ENCODE results near the gene FAM124B. TPM values are rescaled to one million over a fixed set of nuclear protein-coding genes. Genes with fewer than 3 reads are reported as not detected.

The FAM124B gene
- total RNA-seq, 1 donor from 2014 or later, result not detected

DNA sequence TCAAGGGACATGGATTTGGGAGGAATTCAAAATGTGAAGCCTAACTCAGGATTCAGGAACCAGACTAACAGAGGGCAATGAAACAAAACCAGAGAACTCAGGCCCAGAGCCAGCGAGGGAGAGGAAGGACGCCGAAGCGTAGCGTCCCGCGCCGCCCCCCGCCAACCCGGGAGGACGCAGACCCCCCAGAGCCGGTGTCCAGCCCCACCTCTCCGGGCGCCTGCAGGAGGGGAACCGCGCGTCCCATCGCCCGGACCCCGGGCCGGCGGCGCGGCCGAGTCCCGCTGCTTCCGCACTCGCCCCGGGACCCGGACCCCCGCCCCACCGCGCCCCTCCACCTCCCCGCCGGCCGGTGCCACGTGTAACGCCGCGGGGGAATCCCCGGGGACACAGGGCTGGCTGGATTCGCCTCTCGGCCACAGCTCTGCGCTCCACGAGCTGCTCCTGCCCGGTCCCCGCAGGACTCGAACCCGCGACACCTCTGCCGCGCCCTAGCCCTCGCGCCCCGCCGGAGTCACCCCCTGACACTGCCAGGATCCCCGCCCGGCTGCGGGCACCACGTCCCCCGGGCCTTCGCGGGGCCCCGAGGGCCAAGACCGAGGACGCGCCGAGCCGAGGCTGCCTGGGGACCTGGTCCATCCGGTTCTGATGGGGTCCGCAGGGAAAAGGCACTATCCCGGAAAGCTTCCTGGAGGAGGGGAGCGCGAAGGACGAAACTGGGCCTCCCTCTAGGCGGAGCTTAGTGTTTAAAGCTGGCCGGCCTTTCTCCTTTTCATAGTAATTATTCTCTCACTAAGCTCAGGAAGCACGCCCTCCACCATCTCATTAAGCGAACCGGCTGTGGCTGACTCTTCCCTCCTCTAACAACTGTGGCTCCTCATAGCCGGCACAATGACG, 40.4 kb upstream of the FAM124B start:
- DNase-seq (ENCODE audit: extremely low spot score, unreplicated experiment), result no peak
- H3K4me1 Mint-ChIP-seq (ENCODE audit: unreplicated experiment), result no peaks in the 10 kb centered on the region
- H3K27me3 Mint-ChIP-seq, result no peaks in the 10 kb centered on the region
- no peaks in the 10 kb centered on the region for H3K9me3 Mint-ChIP-seq
- no peaks in the 10 kb centered on the region for H3K36me3 Mint-ChIP-seq
- no peak overlapping the region for H3K27ac Mint-ChIP-seq
- no peak overlapping the region for H3K4me3 Mint-ChIP-seq
- TF ChIP-seq, protein P1, sequence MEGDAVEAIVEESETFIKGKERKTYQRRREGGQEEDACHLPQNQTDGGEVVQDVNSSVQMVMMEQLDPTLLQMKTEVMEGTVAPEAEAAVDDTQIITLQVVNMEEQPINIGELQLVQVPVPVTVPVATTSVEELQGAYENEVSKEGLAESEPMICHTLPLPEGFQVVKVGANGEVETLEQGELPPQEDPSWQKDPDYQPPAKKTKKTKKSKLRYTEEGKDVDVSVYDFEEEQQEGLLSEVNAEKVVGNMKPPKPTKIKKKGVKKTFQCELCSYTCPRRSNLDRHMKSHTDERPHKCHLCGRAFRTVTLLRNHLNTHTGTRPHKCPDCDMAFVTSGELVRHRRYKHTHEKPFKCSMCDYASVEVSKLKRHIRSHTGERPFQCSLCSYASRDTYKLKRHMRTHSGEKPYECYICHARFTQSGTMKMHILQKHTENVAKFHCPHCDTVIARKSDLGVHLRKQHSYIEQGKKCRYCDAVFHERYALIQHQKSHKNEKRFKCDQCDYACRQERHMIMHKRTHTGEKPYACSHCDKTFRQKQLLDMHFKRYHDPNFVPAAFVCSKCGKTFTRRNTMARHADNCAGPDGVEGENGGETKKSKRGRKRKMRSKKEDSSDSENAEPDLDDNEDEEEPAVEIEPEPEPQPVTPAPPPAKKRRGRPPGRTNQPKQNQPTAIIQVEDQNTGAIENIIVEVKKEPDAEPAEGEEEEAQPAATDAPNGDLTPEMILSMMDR (conservative IDR thresholded peaks at IDR 0.05), result no peak

DNA sequence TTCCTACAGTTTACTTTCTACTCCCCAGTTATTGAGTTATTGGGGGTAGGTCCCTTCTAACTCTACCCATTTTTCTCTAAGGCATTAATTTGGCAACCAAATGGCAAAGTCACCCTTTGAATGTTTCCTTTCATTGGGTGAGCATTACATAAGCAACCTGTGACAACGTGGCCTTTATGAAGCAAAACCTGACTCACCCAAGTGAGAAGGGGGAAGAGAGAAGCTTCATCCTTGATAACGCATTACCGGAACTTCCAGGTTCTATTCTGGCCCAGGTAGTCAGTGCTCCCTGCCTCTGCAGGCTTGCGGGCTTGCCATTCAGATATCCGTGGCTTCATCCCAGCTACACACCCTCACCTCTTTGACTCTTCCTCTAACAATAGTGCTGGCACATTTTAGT, 39.1 kb upstream of the FAM124B start:
- H3K9me3 Mint-ChIP-seq, result no peaks in the 10 kb centered on the region
- H3K27ac Mint-ChIP-seq, result no peak overlapping the region

DNA sequence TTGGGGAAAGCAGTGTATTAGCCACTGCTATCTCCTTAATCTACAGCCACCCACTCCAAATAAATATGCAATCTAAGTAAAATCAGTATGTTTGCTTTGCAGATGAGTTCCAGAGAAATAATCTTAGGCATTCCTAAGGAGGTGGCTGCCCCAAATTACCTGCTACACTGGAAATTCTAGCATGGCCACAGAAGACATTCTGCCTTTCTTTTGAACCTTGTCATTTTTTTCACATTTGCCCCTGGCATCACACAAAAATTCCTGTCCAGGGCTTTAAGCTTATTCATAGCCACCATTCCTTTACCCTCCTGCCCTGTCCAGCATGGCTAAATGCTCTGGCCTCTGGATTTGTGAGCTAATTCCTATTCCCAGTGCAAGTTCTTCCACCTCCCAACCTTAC, 36.8 kb upstream of the FAM124B start:
- Mint-ChIP-seq H3K36me3 (no peaks in the 10 kb centered on the region), H3K27ac (peak overlapping the region; percentile 19), H3K27me3 (no peaks in the 10 kb centered on the region), H3K4me3 (no peak overlapping the region), H3K9me3 (peaks cover 1% of the 10 kb centered on the region), H3K4me1 (ENCODE audit: unreplicated experiment) (peaks cover 1% of the 10 kb centered on the region)
- TF ChIP-seq, protein P1 (conservative IDR thresholded peaks at IDR 0.05), result no peak
- DNase-seq (ENCODE audit: extremely low spot score, unreplicated experiment), result no peak

More for the DNA sequence above, 39.1 kb upstream of the FAM124B start:
- no peak for DNase-seq (ENCODE audit: extremely low spot score, unreplicated experiment)
- Mint-ChIP-seq H3K4me1 (ENCODE audit: unreplicated experiment) (no peaks in the 10 kb centered on the region), H3K36me3 (no peaks in the 10 kb centered on the region), H3K27me3 (no peaks in the 10 kb centered on the region), H3K4me3 (no peak overlapping the region)
- TF ChIP-seq, protein P1 (conservative IDR thresholded peaks at IDR 0.05), result no peak

GRCh38 chr2:224436634-224437033, 34.7 kb upstream of the FAM124B start:
- Mint-ChIP-seq H3K4me1 (ENCODE audit: unreplicated experiment) (peaks cover 7% of the 10 kb centered on the region), H3K27ac (no peak overlapping the region), H3K27me3 (no peaks in the 10 kb centered on the region), H3K9me3 (peaks cover 7% of the 10 kb centered on the region), H3K36me3 (no peaks in the 10 kb centered on the region), H3K4me3 (no peak overlapping the region)
- TF ChIP-seq, protein P1 (conservative IDR thresholded peaks at IDR 0.05), result no peak
- no peak for DNase-seq (ENCODE audit: extremely low spot score, unreplicated experiment)

DNA sequence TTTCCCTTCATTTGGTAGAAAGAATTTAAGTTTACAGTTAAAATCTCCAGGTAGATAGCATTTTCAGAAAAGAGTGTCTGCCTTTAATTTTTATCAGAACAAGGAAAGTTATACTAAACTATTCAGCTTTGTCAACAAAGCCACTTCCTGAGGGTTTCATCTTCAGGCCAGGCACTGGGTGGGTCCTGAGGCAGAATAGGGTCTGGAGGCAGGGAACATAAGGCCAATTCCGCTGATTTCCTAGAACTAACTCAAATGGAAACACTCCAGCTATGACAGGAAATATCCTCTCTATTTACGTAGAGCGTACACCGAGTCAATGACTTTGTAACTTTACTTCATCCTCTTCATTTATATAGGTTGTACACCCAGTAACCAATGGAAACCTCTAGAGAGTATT, 32.7 kb upstream of the FAM124B start:
- Mint-ChIP-seq H3K4me3 (no peak overlapping the region), H3K27ac (no peak overlapping the region), H3K27me3 (no peaks in the 10 kb centered on the region), H3K36me3 (no peaks in the 10 kb centered on the region), H3K4me1 (ENCODE audit: unreplicated experiment) (peaks cover 7% of the 10 kb centered on the region), H3K9me3 (peaks cover 7% of the 10 kb centered on the region)
- DNase-seq (ENCODE audit: extremely low spot score, unreplicated experiment), result no peak
- TF ChIP-seq, protein P1 (conservative IDR thresholded peaks at IDR 0.05), result no peak
